Esophagus squamous epithelium (tissue), 5 donors: ENCODE data around the gene DIPK1C. TPM values are rescaled to one million over a fixed set of nuclear protein-coding genes. Genes with fewer than 3 reads are reported as not detected.

Source experiments
- DNase-seq: peaks from one replicate; lab custom pipeline; 2025; lab: John Stamatoyannopoulos, UW
- H3K27ac ChIP-seq, 4 donors: fragments of 200-600 bp; sonication (generic); one replicate each; pipeline ENCODE4 v1.5.1; 2016 to 2019; ENCODE audit warnings: mild to moderate bottlenecking in 1 of 4
- H3K27me3 ChIP-seq, 4 donors: fragments of 200-600 bp; sonication (generic); 1 replicate in 3 of 4; 2 replicates in 1 of 4; pipeline versions ENCODE4 v1.5.1 to v1.6.0; 2017 to 2021; ENCODE audit warnings: antibody characterized with exemption in 1 of 4
- H3K36me3 ChIP-seq, 3 donors: fragments of 200-600 bp; sonication (generic); one replicate each; pipeline ENCODE4 v1.5.1; 2016 to 2019
- H3K4me1 ChIP-seq, 3 donors: fragments of 200-600 bp; sonication (generic); one replicate each; pipeline ENCODE4 v1.5.1; 2017 to 2019
- H3K4me3 ChIP-seq, 4 donors: fragments of 200-600 bp; sonication (generic); 1 replicate in 3 of 4; 2 replicates in 1 of 4; pipeline ENCODE4 v1.5.1; 2016 to 2019; ENCODE audit warnings: mild to moderate bottlenecking in 2 of 4, moderate library complexity in 1 of 4
- H3K9me3 ChIP-seq, 3 donors: fragments of 200-600 bp; sonication (generic); one replicate each; pipeline ENCODE4 v1.5.1; 2016 to 2019
- CTCF ChIP-seq, 6 experiments: fragments of 450-650 bp in 4 of 6; fragments of 200-600 bp in 2 of 6; sonication (generic) in 2 of 6; IDR thresholded peaks; one replicate each; pipeline ENCODE4 v1.5.1; 2016 to 2019; ENCODE audit warnings: antibody characterized with exemption in 6 of 6, mild to moderate bottlenecking in 4 of 6, moderate library complexity in 4 of 6
- POLR2A ChIP-seq, 4 donors: fragments of 450-650 bp; IDR thresholded peaks; one replicate each; pipeline ENCODE4 v1.6.1; 2017; ENCODE audit warnings: antibody characterized with exemption in 4 of 4, mild to moderate bottlenecking in 4 of 4, moderate library complexity in 3 of 4
- WGBS, 2 donors: methylation state at CpG; one replicate each; pipeline ENCODE4 v1.1.5; 2018; 5-methylcytosine and 5-hydroxymethylcytosine counted together
- intact Hi-C: fragments of 100-400 bp; cut with DNase I; formaldehyde crosslinking; loops from one replicate; pipeline ENCODE4 v1.15.0; 2022
- total RNA-seq, 4 donors: library from RNA; depleted of rRNA; stranded (reverse); fragments of >200 nt; gene quantifications; one replicate each; pipeline ENCODE4 v1.1.0, GENCODE V29; 2016
- donor health status: DM: yes; HTN: yes; CAD: no.

The DIPK1C gene
- total RNA-seq, 4 donors from 2014 or later = not detected

- no peak overlapping the region for H3K27ac ChIP-seq
- no peak for DNase-seq
- no peaks in the 10 kb centered on the region for H3K9me3 ChIP-seq
- H3K27me3 ChIP-seq = no peaks in the 10 kb centered on the region
- intact Hi-C loops = no loop called here
- H3K36me3 ChIP-seq = no peaks in the 10 kb centered on the region
- TF ChIP-seq CTCF (IDR thresholded peaks at IDR 0.05) (no peak), POLR2A (IDR thresholded peaks at IDR 0.05) (no peak)
- 63 to 66% methylated on average over 15 of the region's 15 CpGs for WGBS, 2 donors
- H3K4me3 ChIP-seq = no peak overlapping the region
- H3K4me1 ChIP-seq = no peaks in the 10 kb centered on the region
These were observed 26.1 kb downstream of the DIPK1C start for GRCh38 chr18:74430806-74431571.

- WGBS, 2 donors = 61 to 77% methylated on average over 2 to 5 of the region's 5 CpGs
These were observed 26.9 kb downstream of the DIPK1C start for GRCh38 chr18:74430231-74430630.

GRCh38 chr18:74429096-74429495 lies 28.0 kb downstream of the DIPK1C start:
- Histone ChIP-seq H3K4me1 (no peaks in the 10 kb centered on the region), H3K27me3 (no peaks in the 10 kb centered on the region), H3K4me3 (no peak overlapping the region), H3K36me3 (no peaks in the 10 kb centered on the region), H3K27ac (no peak overlapping the region), H3K9me3 (no peaks in the 10 kb centered on the region)
- intact Hi-C loops = no loop called here
- TF ChIP-seq POLR2A (IDR thresholded peaks at IDR 0.05) = no peak
- no peak for TF ChIP-seq CTCF (IDR thresholded peaks at IDR 0.05)
- WGBS, 2 donors = 33 to 40% methylated on average over 1 to 7 of the region's 7 CpGs
- no peak for DNase-seq

More at GRCh38 chr18:74430231-74430630, 26.9 kb downstream of the DIPK1C start:
- H3K4me1 ChIP-seq = no peaks in the 10 kb centered on the region
- no peaks in the 10 kb centered on the region for H3K9me3 ChIP-seq
- no peaks in the 10 kb centered on the region for H3K27me3 ChIP-seq
- DNase-seq = no peak
- no peak for TF ChIP-seq CTCF (IDR thresholded peaks at IDR 0.05)
- no peak for TF ChIP-seq POLR2A (IDR thresholded peaks at IDR 0.05)
- no peak overlapping the region for H3K27ac ChIP-seq
- H3K36me3 ChIP-seq = no peaks in the 10 kb centered on the region
- intact Hi-C loops = no loop called here
- no peak overlapping the region for H3K4me3 ChIP-seq

- intact Hi-C loops = no loop called here
- no peak overlapping the region for H3K4me3 ChIP-seq
- no peak overlapping the region for H3K27ac ChIP-seq
- no peaks in the 10 kb centered on the region for H3K4me1 ChIP-seq
- DNase-seq = no peak
- H3K36me3 ChIP-seq = no peaks in the 10 kb centered on the region
- no peaks in the 10 kb centered on the region for H3K9me3 ChIP-seq
- WGBS, 2 donors = 91 to 94% methylated on average over 24 of the region's 24 CpGs
- TF ChIP-seq POLR2A (IDR thresholded peaks at IDR 0.05) (no peak), CTCF (IDR thresholded peaks at IDR 0.05) (no peak)
- no peaks in the 10 kb centered on the region for H3K27me3 ChIP-seq
These were observed 29.5 kb downstream of the DIPK1C start for GRCh38 chr18:74427442-74428112.

GRCh38 chr18:74425876-74426275 lies 31.2 kb downstream of the DIPK1C start:
- Histone ChIP-seq H3K4me3 (no peak overlapping the region), H3K4me1 (no peaks in the 10 kb centered on the region), H3K9me3 (no peaks in the 10 kb centered on the region), H3K36me3 (no peaks in the 10 kb centered on the region), H3K27ac (no peak overlapping the region), H3K27me3 (no peaks in the 10 kb centered on the region)
- intact Hi-C loops = no loop called here
- DNase-seq = no peak
- WGBS, 2 donors = 87 to 94% methylated on average over 3 to 11 of the region's 11 CpGs
- TF ChIP-seq POLR2A (IDR thresholded peaks at IDR 0.05) = no peak
- no peak for TF ChIP-seq CTCF (IDR thresholded peaks at IDR 0.05)
